Uterus (tissue), 4 donors: Measurements from ENCODE around the gene UBALD2. TPM values are rescaled to one million over a fixed set of nuclear protein-coding genes. Genes with fewer than 3 reads are reported as not detected.

Experiments
- DNase-seq, 2 donors: peaks; one replicate each; pipeline ENCODE4 v3.0.0-alpha.2; 2019 to 2020
- H3K27ac ChIP-seq, 2 donors: fragments of 200-600 bp; sonication (generic); 1 replicate in 1 of 2; 2 replicates in 1 of 2; pipeline ENCODE4 v1.5.1; 2016 to 2018
- H3K27me3 ChIP-seq, 2 donors: fragments of 200-600 bp; sonication (generic); one replicate each; pipeline ENCODE4 v1.5.1; 2018 to 2019; ENCODE audit warnings: control low read depth in 1 of 2
- H3K36me3 ChIP-seq, 2 donors: fragments of 200-600 bp; sonication (generic); one replicate each; pipeline ENCODE4 v1.5.1; 2019; ENCODE audit warnings: control low read depth in 1 of 2
- H3K4me1 ChIP-seq, 2 donors: fragments of 200-600 bp; sonication (generic); one replicate each; pipeline ENCODE4 v1.5.1; 2018 to 2019; ENCODE audit warnings: control low read depth in 1 of 2
- H3K4me3 ChIP-seq, 2 donors: fragments of 200-600 bp; sonication (generic); 1 replicate in 1 of 2; 2 replicates in 1 of 2; pipeline ENCODE4 v1.5.1; 2018 to 2019; ENCODE audit warnings: mild to moderate bottlenecking in 1 of 2
- H3K9me3 ChIP-seq, 2 donors: fragments of 200-600 bp; sonication (generic); one replicate each; pipeline ENCODE4 v1.5.1; 2019; ENCODE audit warnings: control low read depth in 1 of 2
- POLR2A ChIP-seq, 2 donors: fragments of 450-650 bp; IDR thresholded peaks; one replicate each; pipeline ENCODE4 v1.6.1; 2016; ENCODE audit warnings: antibody characterized with exemption in 2 of 2, mild to moderate bottlenecking in 1 of 2, moderate library complexity in 1 of 2
- intact Hi-C: fragments of 100-400 bp; cut with DNase I; formaldehyde crosslinking; loops from one replicate; pipeline ENCODE4 v1.15.1; 2023; ENCODE audit warnings: low total_unique reads
- total RNA-seq, 4 donors: library from RNA; depleted of rRNA in 3 of 4; stranded (reverse); fragments of >200 nt in 3 of 4; gene quantifications; one replicate each; pipeline versions ENCODE4 v1.1.0 to v1.2.4, GENCODE V29; 2014 to 2023
- TF ChIP-seq, protein P1 (sequence below), 4 experiments: fragments of 200-600 bp in 2 of 4; fragments of 450-650 bp in 2 of 4; sonication (generic) in 2 of 4; IDR thresholded peaks; one replicate each; pipeline ENCODE4 v1.5.1; 2016 to 2019; ENCODE audit warnings: antibody characterized with exemption in 4 of 4, mild to moderate bottlenecking in 2 of 4, moderate library complexity in 1 of 4
- donor health status: DM: yes; HTN: yes; CAD: no.

Gene UBALD2
- total RNA-seq, 4 donors from 2014 or later: 2.0 to 17.4 (median 9.2) TPM

DNA sequence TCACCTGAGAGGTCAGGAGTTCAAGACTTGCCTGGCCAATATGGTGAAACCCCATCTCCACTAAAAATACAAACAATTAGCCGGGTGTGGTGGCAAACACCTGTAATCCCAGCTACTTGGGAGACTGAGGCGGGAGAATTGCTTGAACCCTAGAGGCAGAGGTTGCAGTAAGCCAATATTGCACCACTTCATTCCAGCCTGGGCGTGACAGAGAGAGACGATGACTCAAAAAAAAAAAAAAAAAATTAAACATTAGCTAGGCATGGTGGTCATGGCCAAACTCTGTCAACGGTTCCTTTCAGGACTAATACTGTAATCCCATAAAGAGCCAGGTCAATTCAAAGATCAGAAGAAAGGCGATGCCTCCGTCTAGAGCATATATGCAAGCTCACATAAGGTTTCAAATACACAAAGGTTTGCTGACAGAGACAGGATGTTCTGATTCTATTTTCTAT is 27.3 kb upstream of the UBALD2 start:
- Histone ChIP-seq H3K4me3 (no peak overlapping the region), H3K36me3 (no peaks in the 10 kb centered on the region), H3K27ac (no peak overlapping the region), H3K27me3 (no peaks in the 10 kb centered on the region), H3K9me3 (no peaks in the 10 kb centered on the region), H3K4me1 (no peaks in the 10 kb centered on the region)
- no peak for DNase-seq
- intact Hi-C loops: no loop called here
- TF ChIP-seq, protein P1, sequence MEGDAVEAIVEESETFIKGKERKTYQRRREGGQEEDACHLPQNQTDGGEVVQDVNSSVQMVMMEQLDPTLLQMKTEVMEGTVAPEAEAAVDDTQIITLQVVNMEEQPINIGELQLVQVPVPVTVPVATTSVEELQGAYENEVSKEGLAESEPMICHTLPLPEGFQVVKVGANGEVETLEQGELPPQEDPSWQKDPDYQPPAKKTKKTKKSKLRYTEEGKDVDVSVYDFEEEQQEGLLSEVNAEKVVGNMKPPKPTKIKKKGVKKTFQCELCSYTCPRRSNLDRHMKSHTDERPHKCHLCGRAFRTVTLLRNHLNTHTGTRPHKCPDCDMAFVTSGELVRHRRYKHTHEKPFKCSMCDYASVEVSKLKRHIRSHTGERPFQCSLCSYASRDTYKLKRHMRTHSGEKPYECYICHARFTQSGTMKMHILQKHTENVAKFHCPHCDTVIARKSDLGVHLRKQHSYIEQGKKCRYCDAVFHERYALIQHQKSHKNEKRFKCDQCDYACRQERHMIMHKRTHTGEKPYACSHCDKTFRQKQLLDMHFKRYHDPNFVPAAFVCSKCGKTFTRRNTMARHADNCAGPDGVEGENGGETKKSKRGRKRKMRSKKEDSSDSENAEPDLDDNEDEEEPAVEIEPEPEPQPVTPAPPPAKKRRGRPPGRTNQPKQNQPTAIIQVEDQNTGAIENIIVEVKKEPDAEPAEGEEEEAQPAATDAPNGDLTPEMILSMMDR (IDR thresholded peaks at IDR 0.05): no peak
- no peak for TF ChIP-seq POLR2A (IDR thresholded peaks at IDR 0.05)

DNA sequence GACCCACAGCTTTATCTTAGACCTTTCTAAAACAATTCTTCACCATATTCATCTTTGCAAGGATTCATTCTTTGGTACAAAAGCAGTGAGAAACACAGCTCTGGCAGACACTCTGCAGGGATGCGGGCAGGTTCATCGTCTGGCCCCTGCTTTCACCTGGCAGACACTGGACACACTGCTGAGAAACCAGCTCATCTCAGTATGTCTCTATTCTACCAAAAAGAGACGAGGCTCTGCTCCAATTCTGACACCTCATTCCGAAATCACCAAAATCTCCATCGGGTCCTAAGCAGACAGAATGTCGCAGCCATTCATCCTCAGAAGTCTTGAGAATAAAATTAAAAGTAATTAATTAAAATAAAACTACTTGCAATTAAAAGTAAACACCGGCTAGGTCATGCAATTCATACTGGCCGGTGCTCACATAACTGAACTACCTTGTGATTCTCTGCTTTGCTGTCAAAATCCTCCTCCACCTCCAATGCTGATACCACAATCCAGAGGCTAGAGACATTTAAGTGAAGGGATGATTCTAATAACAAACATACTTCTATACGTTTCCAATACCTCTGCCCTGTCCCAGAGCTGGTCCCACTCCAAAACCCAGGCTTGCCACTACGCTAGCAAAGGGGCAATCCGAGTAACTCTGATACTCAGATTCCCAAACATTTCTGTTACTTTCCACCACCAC is 26.2 kb upstream of the UBALD2 start:
- H3K4me3 ChIP-seq: no peak overlapping the region
- no peak for DNase-seq
- TF ChIP-seq POLR2A (IDR thresholded peaks at IDR 0.05): no peak
- TF ChIP-seq, protein P1 (IDR thresholded peaks at IDR 0.05): no peak
- intact Hi-C loops: no loop called here
- H3K36me3 ChIP-seq: no peaks in the 10 kb centered on the region
- no peaks in the 10 kb centered on the region for H3K4me1 ChIP-seq
- H3K27ac ChIP-seq: no peak overlapping the region
- no peaks in the 10 kb centered on the region for H3K9me3 ChIP-seq
- no peaks in the 10 kb centered on the region for H3K27me3 ChIP-seq

DNA sequence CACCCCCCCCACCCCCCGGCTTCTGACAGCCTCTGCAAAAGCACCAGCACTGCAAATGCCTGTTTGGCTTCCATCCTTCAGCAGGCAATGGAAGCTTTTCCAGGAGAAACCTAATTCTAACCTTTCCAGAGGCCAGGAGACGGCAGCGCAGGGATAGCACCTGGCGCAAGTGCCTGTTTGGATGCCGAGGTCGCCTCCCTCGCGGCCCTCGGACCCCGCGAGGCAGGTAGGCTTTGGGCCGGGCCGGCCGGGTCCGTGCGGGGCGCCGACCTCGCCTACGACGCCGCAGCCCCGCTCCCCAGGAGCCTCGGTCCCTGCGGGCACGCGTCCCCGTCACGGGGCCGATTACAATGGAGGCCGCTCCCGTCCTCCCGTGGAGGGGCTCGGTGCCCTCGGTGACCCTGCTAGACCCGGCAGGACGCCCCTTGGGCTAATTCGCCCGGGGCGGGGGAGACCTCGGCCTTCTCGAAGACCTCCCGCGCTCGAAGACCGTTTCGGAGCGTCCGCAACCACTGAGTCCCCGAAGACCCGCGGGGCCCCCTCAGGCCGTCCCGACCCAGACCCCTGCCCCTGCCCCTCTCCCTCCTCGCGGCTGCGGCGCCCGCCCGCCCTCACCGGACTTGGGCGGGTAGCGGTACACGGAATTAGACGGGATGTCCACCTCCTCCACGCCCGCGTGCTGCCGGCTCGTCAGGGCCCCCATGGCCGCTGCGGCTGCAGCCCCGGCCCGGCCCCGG is 25.4 kb upstream of the UBALD2 start:
- Histone ChIP-seq H3K4me3 (peak overlapping the region; percentile 2 to 30), H3K36me3 (no peaks in the 10 kb centered on the region), H3K27ac (no peak overlapping the region), H3K9me3 (no peaks in the 10 kb centered on the region), H3K4me1 (no peaks in the 10 kb centered on the region), H3K27me3 (no peaks in the 10 kb centered on the region)
- intact Hi-C loops: loop anchor here (10.0 kb wide), 1 partner anchor 505 kb away; no protein-coding TSS in a partner anchor
- DNase-seq: no peak
- TF ChIP-seq POLR2A (IDR thresholded peaks at IDR 0.05): no peak
- TF ChIP-seq, protein P1 (IDR thresholded peaks at IDR 0.05): no peak

DNA sequence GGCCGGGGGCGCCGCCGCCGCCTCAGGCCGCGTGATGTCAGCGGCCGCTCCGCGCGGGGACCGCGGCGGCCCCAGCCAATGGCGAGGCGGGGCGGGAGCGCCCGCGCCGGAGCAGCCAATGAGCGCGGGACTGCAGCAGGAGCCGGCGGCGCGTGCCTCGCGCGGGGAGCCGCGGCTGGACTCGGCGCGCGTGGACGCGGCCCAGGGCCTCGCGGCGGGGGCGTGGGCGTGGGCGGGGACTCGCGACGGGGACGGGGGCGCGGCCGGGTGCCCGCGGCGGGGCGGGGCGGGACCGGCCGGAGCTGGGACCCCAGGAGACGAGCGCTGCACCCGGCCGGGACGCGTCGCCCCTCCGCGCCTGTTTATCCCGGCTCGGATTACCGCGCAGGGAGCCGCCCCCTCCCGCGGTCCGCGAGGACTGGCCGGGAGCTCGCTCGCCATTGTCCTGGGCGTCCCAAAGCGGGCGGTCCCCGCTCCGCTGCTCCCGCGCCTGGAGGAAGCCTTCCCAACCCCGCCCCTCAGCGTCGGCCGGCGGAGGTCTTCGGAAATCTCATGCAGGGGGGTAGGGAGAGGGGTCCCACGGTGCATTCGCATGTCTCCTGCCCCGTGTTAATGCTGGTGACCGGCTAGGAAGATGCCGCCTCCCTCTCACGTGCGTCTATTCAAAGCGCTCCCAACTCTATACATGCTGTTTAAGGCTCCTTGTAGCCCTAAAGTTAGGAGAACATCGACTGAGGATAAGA is 24.5 kb upstream of the UBALD2 start, which contains the start of gene RNF157:
RNF157 (minus strand) TSS at position 33 of the 743 bp plus-strand sequence. CDS start 253 bp downstream, outside the sequence.
- intact Hi-C loops: loop anchor here (10.0 kb wide), 1 partner anchor 504 kb away; no protein-coding TSS in a partner anchor
- peak in 1 of 2 donors; percentile 31 for TF ChIP-seq POLR2A (IDR thresholded peaks at IDR 0.05)
- TF ChIP-seq, protein P1 (IDR thresholded peaks at IDR 0.05): no peak
- Histone ChIP-seq H3K4me1 (no peaks in the 10 kb centered on the region), H3K27ac (no peak within 1 kb of the TSS), H3K27me3 (peaks cover 0 to 4% of the 10 kb centered on the region in 2 donors), H3K36me3 (no peaks in the 10 kb centered on the region), H3K9me3 (no peaks in the 10 kb centered on the region), H3K4me3 (peak within 1 kb of the TSS; percentile 41 to 45)
- DNase-seq: peak; percentile 27 to 40
